C4-2B (cell line): ENCODE results near the gene MCM9.

Experiments used
- H3K27ac ChIP-seq: fragments of 450-650 bp; 2 replicates; pipeline ENCODE4 v1.5.1; 2017
- CTCF ChIP-seq: fragments of 450-650 bp; conservative IDR thresholded peaks from 2 replicates; pipeline ENCODE4 v1.5.1; 2017; ENCODE audit warnings: mild to moderate bottlenecking
- ZFX ChIP-seq: fragments of 450-650 bp; IDR thresholded peaks from 2 replicates; pipeline ENCODE4 v1.6.1; 2017

Gene MCM9

GRCh38 chr6:118825661-118826060 is 109.3 kb downstream of the MCM9 start:
- no peak for TF ChIP-seq CTCF
- TF ChIP-seq ZFX, result no peak
- no peak overlapping the region for H3K27ac ChIP-seq

- no peak for TF ChIP-seq ZFX
- TF ChIP-seq CTCF, result no peak
- H3K27ac ChIP-seq, result no peak overlapping the region
These were observed 119.5 kb downstream of the MCM9 start for GRCh38 chr6:118815495-118815894.

GRCh38 chr6:118813775-118814174 is 121.2 kb downstream of the MCM9 start:
- TF ChIP-seq ZFX (no peak), CTCF (no peak)
- H3K27ac ChIP-seq, result no peak overlapping the region

GRCh38 chr6:118812970-118813369 is 122.0 kb downstream of the MCM9 start:
- no peak for TF ChIP-seq ZFX
- TF ChIP-seq CTCF, result no peak
- H3K27ac ChIP-seq, result no peak overlapping the region

- TF ChIP-seq ZFX (no peak), CTCF (no peak)
- no peak overlapping the region for H3K27ac ChIP-seq
These were observed 124.4 kb downstream of the MCM9 start for GRCh38 chr6:118810420-118811027.

- TF ChIP-seq ZFX, result no peak
- no peak for TF ChIP-seq CTCF
These were observed 125.9 kb downstream of the MCM9 start for GRCh38 chr6:118808793-118809638.

GRCh38 chr6:118804091-118804490 is 130.9 kb downstream of the MCM9 start:
- no peak for TF ChIP-seq ZFX
- no peak for TF ChIP-seq CTCF
- no peak overlapping the region for H3K27ac ChIP-seq

More at GRCh38 chr6:118808793-118809638, 125.9 kb downstream of the MCM9 start:
- no peak overlapping the region for H3K27ac ChIP-seq
